ENCODE data around the gene XYLT1.

XYLT1 gene

DNA sequence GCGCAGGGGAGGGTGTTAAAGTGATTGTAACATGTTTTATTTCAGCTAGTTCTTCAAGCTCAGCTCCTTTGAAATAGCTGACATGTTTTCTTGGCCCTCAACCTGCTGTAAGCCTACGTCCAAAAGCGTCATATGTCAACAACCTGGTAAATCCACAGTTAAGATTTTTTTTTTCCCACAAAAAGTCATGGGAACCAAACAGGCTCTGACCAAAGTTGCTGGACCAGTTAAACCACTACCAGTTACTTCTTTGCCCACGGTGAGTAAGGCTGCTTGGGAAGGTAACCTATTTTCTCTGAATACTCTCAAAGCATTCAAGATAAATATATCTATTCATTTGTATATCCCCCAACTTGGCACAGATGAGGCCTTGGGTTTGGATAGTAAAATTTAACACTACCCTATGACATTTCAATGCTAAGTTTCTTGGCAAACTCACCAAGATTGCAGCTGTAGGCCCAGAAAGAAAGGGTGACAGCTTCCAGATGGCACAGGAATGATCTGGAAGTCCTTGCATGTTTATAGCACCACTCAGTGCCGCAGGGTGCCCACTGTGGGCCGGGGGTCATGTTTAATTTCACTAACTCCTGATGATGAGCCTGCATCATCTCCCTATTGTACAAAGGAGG, 166.2 kb downstream of the XYLT1 start:
- peak; percentile 18 for DNase-seq (ENCODE audit: low read depth)

DNA sequence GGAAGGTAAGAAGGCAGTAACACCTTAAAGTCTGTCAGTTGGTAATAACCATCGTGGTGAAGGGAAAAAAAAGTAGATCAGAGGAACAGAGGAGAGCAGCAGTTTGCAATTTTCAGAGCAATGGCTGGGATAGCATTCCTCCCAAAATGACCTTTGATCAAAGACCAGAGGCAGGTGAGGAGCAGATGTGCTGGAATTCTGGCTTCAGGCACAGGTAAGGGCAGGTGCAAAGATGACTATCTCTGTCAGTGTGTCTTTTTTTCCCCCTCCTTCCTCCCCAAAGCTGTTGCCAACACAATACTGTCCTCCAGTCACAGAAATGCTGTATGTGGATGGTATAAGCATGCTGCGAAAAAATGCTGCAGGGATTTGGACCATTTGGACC, 166.7 kb downstream of the XYLT1 start:
- no peak for DNase-seq (ENCODE audit: low read depth)

GRCh38 chr16:17303101-17303500, 167.7 kb downstream of the XYLT1 start:
- DNase-seq (ENCODE audit: low read depth) = no peak

- DNase-seq (ENCODE audit: low read depth) = no peak
Observed at GRCh38 chr16:17302620-17303019, 168.1 kb downstream of the XYLT1 start.

GRCh38 chr16:17302214-17302613, 168.5 kb downstream of the XYLT1 start:
- DNase-seq (ENCODE audit: low read depth) = no peak

DNA sequence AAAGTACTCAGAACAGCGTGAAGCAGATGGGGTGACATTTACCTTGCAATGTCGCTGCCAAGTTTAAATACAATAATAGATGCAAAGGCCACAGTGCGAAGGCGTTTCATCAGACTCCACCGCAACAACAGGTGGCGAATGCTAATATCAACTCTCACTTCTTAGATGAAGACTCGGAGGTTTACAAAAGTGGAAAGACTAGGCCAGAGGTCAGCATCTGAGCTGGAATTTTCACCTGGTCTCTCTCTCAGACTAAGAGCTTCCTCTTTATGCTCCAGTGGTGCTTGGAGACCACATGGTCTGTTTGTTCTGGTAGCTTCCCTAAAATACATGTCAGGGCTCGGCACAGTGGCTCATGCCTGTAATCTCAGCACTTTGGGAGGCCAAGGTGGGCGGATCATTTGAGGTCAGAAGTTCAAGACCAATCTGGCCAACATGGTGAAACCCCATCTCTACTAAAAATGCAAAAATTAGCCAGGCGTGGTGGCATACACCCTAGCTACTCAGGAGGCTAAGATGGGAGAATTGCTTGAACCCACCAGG, 169.1 kb downstream of the XYLT1 start:
- no peak for DNase-seq (ENCODE audit: low read depth)

DNA sequence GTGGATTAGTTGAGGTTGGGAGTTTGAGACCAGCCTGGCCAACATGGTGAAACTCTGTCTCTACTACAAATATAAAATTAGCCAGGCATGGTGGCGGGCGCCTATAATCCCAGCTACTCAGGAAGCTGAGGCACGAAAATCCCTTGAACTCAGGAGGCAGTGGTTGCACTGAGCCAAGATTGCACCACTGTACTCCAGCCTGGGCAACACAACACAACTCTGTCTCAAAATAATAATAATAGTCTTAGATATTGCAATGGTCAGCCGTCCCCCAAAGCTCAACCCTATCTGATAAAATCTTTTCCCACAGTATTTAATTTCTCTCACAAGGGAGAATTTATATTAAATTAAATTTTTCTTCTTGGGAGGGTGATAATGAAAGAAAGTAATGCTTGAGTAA, 169.6 kb downstream of the XYLT1 start:
- no peak for DNase-seq (ENCODE audit: low read depth)

- DNase-seq (ENCODE audit: low read depth) = no peak
Observed at GRCh38 chr16:17299790-17300189, 171.0 kb downstream of the XYLT1 start.

DNA sequence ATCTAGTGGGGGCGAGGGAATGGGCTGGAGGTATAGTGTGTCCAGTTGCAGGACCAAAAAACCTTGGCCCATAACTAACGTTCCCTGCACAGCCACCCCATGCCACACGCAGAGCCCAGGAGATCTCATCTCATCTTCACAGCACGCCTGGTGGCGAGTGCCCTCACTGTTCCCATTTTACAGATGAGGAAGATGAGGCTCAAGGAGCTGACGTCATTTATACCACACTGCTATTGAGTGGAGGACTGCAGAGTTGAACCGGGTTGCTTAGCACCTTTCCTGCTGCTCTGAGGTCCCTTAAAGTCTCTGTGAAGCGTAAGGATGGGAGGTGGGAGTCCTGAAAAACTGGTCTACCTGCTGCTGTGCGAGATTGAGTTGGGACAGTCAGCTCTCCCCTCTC, 172.5 kb downstream of the XYLT1 start:
- DNase-seq (ENCODE audit: low read depth) = no peak

DNA sequence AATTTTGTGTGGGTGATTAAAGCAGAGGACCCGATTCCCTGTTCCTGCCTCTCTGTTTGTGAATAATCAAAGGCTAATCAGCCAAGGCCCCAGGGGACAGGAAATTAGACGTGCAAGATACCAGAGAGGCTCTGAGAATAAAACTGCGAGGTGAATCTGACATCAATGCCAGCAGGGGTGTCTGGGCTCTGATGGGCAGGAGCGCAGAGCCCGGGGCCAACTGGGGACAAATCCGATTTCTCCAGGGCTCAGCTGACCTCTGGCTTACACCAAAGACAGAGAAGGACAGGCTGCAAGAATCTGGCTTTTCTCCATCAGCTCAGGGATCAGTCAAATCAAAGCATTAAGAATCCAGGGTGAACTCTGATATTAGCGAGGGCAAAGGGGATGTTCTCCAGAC, 174.3 kb downstream of the XYLT1 start:
- DNase-seq (ENCODE audit: low read depth) = no peak

DNA sequence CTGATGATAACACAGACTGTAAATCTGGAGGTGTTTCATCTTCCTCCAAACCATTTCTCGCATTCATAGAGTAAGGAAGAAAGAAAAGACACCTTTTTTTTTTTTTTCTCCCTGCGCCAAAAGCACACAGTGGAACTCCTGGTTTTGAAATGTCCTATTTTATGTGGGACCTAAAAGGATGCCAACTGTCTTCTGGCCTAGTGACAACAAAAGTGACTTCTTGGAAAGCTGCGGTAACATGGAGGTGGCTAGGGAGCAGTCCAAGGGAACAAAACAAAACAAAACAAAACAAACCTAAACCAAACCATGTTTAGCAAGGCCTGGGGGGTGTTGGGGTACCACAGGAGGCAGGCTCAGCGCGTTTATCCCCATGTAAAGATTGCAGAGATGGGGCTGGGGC, 174.8 kb downstream of the XYLT1 start:
- no peak for DNase-seq (ENCODE audit: low read depth)

DNA sequence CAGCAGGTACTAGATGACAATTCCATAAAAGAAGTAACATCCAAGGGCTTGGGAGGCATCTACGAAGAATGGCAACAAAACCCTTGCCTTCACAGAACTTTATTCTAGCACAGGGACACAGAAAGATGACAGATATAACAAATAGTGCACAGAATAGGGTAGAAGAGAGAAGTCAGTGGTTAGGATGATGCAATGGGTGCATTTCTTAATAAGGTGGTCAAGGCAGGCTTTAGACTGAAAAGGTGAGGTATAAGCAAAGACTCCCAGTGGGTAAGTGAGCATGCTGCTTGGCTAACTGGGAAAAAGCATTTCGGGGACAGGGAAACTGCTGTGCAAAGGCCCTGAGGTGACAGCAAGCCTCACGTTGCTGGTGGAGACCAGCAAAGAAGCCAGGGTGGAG, 175.9 kb downstream of the XYLT1 start:
- DNase-seq (ENCODE audit: low read depth) = no peak

DNA sequence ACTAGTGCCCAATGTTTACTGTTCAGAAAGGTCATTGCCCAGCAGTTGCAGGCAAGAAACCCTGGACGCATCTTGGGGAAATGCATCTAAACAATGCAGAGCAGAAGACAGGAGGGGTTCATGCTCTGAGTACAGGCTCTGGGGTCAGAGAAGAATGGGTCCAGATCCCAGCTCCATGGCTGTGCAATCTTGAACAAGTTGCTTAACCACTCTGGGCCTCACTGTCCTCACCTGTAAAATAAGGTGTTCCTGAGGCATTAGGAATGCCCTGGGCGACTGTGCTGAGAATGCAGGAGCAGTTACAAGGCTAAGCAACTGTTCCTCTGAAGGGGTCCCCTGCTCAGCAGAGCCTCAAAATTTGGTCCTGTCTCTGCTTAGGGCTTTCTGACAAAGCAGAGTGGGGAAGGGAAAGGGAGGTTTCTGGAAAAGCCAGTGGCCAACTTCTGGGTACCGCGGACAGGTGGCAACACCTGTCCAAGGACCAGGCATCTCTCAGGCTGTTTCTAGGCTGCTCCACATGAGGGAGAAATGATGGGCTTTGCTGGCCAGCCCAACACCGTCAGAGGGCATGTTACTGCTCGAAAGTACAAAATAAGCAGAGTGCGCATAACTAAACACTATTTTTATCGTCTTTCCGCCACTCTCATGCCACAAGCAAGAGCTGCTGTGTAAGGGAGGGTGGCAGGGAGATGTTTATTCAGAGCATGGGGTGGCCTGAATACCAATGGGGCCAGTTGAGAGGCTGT, 176.8 kb downstream of the XYLT1 start:
- no peak for DNase-seq (ENCODE audit: low read depth)

- no peak for DNase-seq (ENCODE audit: low read depth)
Observed at GRCh38 chr16:17291289-17291688, 179.5 kb downstream of the XYLT1 start.

DNA sequence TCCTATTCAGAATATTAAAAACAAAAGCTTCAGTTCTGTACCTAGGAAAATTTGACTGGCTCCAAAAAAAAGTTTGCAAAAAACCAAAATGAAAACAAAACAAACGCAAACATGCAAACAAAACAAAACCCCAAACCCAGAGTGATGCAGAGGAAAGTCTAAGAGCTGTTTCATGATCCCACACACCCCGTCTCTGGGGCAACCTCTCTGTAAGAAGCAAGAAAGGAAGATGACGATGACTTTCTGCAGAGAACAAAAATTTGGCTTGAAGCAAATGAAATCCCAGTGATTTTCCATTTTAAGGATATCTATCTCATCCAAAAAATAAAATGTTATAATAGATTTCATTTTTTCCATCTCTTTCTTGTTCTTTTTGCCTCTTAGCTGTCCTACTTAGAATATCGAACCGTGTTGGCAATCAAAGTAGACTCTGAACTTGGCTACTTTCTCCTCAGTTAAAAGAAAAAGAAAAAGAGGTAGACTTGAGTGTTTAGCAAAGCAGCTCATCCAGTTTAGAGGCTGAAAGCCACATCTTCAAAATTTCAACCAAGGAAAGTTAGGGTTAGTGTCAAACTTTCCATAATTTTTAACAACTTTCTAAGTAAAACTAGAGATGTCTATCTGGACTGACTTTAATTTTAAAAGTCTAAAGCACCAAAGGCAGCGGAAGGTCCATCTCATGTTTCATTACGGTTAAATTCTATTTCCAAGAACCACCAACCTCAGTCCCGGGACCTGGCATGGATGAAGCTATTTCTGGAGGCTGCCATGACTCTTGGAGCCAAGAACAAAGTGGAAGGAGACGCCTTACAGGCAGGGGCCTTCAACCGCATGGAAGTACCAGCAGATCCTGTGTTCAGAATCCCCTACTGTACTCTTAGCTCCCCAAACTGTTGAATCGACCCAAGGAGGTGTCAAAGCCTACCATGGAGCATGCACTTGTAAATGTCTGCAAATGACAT, 180.8 kb downstream of the XYLT1 start:
- DNase-seq (ENCODE audit: low read depth) = no peak

- no peak for DNase-seq (ENCODE audit: low read depth)
Observed at GRCh38 chr16:17289050-17289449, 181.7 kb downstream of the XYLT1 start.

GRCh38 chr16:17287166-17287800, 183.5 kb downstream of the XYLT1 start:
- DNase-seq (ENCODE audit: low read depth) = peak; percentile 9

GRCh38 chr16:17286443-17286842, 184.3 kb downstream of the XYLT1 start:
- no peak for DNase-seq (ENCODE audit: low read depth)

GRCh38 chr16:17283016-17283415, 187.7 kb downstream of the XYLT1 start:
- no peak for DNase-seq (ENCODE audit: low read depth)

DNA sequence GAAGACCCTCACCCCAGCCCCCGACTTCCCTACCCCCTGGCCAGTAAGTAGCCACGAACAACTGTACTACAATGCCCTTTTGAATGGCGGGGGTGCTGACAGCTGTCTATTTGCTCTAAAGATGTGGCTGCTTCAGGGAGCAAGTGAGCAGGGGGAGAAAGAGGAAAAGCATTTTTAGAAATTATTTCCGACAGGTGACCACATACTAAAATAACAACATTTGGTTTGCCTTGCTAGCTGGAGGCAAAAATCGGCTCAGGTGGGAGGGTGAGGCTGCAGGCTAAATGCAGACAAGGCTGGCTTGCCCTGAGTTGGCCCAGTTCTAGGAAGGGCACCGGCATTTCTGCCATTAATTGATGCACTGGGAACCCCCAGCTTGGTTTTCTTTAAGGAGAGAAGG, 188.5 kb downstream of the XYLT1 start:
- DNase-seq (ENCODE audit: low read depth) = no peak

- DNase-seq (ENCODE audit: low read depth) = no peak
Observed at GRCh38 chr16:17281052-17281451, 189.7 kb downstream of the XYLT1 start.

DNA sequence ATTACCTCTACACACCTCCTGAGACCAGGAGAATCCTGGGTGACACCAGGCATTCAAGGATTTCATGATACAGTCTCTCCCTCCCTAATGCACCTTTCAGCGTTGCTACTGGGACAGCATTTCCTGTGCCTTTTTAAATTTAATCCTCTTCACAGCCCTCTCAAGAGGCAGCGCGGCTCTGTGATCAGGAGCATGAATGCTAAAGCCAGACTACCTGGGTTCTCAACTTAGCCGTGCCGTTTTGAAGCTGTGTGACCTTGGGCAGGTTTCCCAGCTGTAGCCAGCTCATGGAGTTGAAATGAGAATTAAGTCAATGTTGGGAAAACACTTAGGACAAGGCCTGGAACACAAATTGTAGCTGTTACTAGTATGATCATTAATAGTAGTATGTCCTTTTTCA, 191.8 kb downstream of the XYLT1 start:
- DNase-seq (ENCODE audit: low read depth) = no peak

Data from fibroblast of gingiva (primary cell).